WTC11 (cell line): ENCODE results near the gene ATP2A2. TPM values are rescaled to one million over a fixed set of nuclear protein-coding genes. Genes with fewer than 3 reads are reported as not detected.

Source experiments
- ARID4B ChIP-seq: sonication (generic); formaldehyde crosslinking; IDR thresholded peaks from 2 replicates; pipeline ENCODE4 v1.8.0; 2023; ENCODE audit warnings: missing genetic modification reagents, mild to moderate bottlenecking, borderline replicate concordance
- ATF2 ChIP-seq: sonication (generic); formaldehyde crosslinking; IDR thresholded peaks from 2 replicates; pipeline ENCODE4 v1.8.1; 2022; ENCODE audit warnings: low read depth, missing genetic modification reagents, borderline replicate concordance
- E2F1 ChIP-seq: sonication (generic); formaldehyde crosslinking; IDR thresholded peaks from 2 replicates; pipeline ENCODE4 v1.8.0; 2022; ENCODE audit warnings: mild to moderate bottlenecking, missing genetic modification reagents
- ELF4 ChIP-seq: sonication (generic); formaldehyde crosslinking; IDR thresholded peaks from 2 replicates; pipeline ENCODE4 v1.8.1; 2022; ENCODE audit warnings: low read depth, mild to moderate bottlenecking, moderate library complexity, missing genetic modification reagents
- IRF2 ChIP-seq: sonication (generic); formaldehyde crosslinking; IDR thresholded peaks from 2 replicates; pipeline ENCODE4 v1.8.0; 2022; ENCODE audit warnings: low read depth, missing genetic modification reagents, borderline replicate concordance
- MXD4 ChIP-seq: fragments of 250-450 bp; sonication (Bioruptor Pico); IDR thresholded peaks from 2 replicates; pipeline ENCODE4 v1.8.0; 2021; ENCODE audit warnings: mild to moderate bottlenecking, moderate library complexity, borderline replicate concordance
- NFE2L1 ChIP-seq: sonication (generic); formaldehyde crosslinking; IDR thresholded peaks from 2 replicates; pipeline ENCODE4 v1.8.1; 2023; ENCODE audit warnings: missing genetic modification reagents
- RELA ChIP-seq: sonication (generic); formaldehyde crosslinking; IDR thresholded peaks from 2 replicates; pipeline ENCODE4 v1.8.1; 2022; ENCODE audit warnings: missing genetic modification reagents, mild to moderate bottlenecking, borderline replicate concordance
- SMAD4 ChIP-seq: sonication (generic); formaldehyde crosslinking; IDR thresholded peaks from 2 replicates; pipeline ENCODE4 v1.8.0; 2022; ENCODE audit warnings: mild to moderate bottlenecking, missing genetic modification reagents
- ZNF121 ChIP-seq: sonication (generic); formaldehyde crosslinking; IDR thresholded peaks from 2 replicates; pipeline ENCODE4 v1.8.0; 2023; ENCODE audit warnings: missing genetic modification reagents
- ZNF138 ChIP-seq: sonication (generic); formaldehyde crosslinking; conservative IDR thresholded peaks from 2 replicates; pipeline ENCODE4 v1.8.1; 2022; ENCODE audit warnings: mild to moderate bottlenecking, moderate library complexity, missing genetic modification reagents
- total RNA-seq: library from RNA; stranded (reverse); gene quantifications from 3 replicates; pipeline ENCODE4 v1.2.3, GENCODE V29; 2021
- TF ChIP-seq, protein P1 (sequence below): fragments of 250-450 bp; sonication (Bioruptor Pico); IDR thresholded peaks from 2 replicates; pipeline ENCODE4 v2.1.2; 2022; ENCODE audit warnings: mild to moderate bottlenecking, moderate library complexity
- TF ChIP-seq, protein P2 (sequence below): fragments of 250-450 bp; sonication (Bioruptor Pico); IDR thresholded peaks from 2 replicates; pipeline ENCODE4 v1.9.0; 2021; ENCODE audit warnings: mild to moderate bottlenecking
- TF ChIP-seq, protein P3 (sequence below): fragments of 250-450 bp; sonication (Bioruptor Pico); conservative IDR thresholded peaks from 2 replicates; pipeline ENCODE4 v1.9.0; 2021; ENCODE audit warnings: mild to moderate bottlenecking
- TF ChIP-seq, protein P4 (sequence below): sonication (generic); formaldehyde crosslinking; conservative IDR thresholded peaks from 2 replicates; pipeline ENCODE4 v1.8.1; 2022; ENCODE audit warnings: mild to moderate bottlenecking, missing genetic modification reagents
- TF ChIP-seq, protein P5 (sequence below): sonication (generic); formaldehyde crosslinking; IDR thresholded peaks from 2 replicates; pipeline ENCODE4 v1.8.0; 2023; ENCODE audit warnings: missing genetic modification reagents

Gene ATP2A2
- total RNA-seq, 1 experiment from 2014 or later, result 239 TPM

DNA sequence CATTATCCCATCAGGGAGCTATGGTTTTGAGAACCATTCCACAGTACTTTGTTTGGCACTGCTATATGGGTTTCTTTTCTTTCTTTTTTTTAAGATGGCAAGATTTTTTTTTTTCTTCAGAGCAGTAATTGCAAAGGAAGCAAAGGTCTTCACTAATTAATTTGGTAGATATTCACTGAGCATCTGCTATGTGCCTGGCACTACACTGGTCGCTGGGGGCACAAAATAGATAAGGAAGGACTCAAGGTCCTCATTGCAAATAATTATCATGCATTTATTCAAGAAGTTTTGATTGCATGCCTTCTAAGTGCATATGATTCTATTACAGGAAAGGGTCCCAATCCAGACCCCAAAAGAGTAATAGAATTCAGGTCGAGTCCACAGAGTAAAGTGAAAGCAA is 10.0 kb upstream of the ATP2A2 start (continued):
- TF ChIP-seq RELA (no peak), ZNF138 (CRISPR knock-in tag) (no peak), NFE2L1 (CRISPR knock-in tag) (no peak), SMAD4 (CRISPR knock-in tag) (no peak), E2F1 (CRISPR knock-in tag) (no peak), IRF2 (CRISPR knock-in tag) (no peak), MXD4 (no peak), ATF2 (CRISPR knock-in tag) (no peak), ARID4B (CRISPR knock-in tag) (no peak), ELF4 (CRISPR knock-in tag) (no peak), ZNF121 (no peak)
- TF ChIP-seq, protein P1, sequence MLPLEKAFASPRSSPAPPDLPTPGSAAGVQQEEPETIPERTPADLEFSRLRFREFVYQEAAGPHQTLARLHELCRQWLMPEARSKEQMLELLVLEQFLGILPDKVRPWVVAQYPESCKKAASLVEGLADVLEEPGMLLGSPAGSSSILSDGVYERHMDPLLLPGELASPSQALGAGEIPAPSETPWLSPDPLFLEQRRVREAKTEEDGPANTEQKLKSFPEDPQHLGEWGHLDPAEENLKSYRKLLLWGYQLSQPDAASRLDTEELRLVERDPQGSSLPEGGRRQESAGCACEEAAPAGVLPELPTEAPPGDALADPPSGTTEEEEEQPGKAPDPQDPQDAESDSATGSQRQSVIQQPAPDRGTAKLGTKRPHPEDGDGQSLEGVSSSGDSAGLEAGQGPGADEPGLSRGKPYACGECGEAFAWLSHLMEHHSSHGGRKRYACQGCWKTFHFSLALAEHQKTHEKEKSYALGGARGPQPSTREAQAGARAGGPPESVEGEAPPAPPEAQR (CRISPR knock-in tag), result no peak
- TF ChIP-seq, protein P2, sequence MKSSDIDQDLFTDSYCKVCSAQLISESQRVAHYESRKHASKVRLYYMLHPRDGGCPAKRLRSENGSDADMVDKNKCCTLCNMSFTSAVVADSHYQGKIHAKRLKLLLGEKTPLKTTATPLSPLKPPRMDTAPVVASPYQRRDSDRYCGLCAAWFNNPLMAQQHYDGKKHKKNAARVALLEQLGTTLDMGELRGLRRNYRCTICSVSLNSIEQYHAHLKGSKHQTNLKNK, result no peak
- TF ChIP-seq, protein P3, sequence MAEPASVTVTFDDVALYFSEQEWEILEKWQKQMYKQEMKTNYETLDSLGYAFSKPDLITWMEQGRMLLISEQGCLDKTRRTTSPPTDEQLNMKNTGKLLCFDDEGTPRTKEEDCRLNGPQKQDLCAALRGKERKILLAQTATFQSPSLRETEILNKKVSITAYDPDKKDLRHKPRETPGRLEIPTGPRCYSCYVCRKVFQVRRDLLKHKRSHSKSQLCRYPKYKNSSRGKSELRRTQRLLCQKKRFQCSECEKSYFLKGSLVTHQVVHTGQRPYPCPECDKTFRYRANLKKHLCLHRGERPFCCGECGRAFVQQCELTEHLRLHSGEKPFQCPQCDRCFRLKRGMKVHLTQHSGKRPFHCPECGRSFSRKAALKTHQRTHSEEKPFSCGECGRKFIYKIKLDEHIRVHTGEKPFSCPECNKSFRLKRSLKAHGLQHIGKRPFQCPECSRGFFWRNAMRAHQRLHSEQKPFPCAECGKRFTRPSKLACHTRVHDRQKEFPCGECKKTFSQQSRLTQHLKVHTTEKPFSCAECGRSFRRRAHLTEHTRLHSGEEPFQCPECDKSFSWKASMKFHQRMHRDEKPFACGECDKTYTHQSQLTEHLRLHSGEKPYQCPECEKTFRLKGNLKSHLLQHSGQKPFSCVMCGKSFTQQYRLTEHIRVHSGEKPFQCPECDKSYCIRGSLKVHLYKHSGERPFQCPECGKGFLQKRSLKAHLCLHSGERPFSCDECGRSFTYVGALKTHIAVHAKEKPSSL (CRISPR knock-in tag), result no peak
- TF ChIP-seq, protein P4, sequence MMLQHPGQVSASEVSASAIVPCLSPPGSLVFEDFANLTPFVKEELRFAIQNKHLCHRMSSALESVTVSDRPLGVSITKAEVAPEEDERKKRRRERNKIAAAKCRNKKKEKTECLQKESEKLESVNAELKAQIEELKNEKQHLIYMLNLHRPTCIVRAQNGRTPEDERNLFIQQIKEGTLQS (CRISPR knock-in tag), result no peak
- TF ChIP-seq, protein P5, sequence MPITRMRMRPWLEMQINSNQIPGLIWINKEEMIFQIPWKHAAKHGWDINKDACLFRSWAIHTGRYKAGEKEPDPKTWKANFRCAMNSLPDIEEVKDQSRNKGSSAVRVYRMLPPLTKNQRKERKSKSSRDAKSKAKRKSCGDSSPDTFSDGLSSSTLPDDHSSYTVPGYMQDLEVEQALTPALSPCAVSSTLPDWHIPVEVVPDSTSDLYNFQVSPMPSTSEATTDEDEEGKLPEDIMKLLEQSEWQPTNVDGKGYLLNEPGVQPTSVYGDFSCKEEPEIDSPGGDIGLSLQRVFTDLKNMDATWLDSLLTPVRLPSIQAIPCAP (CRISPR knock-in tag), result no peak
- TF ChIP-seq, all 79 proteins: peak for 0
